ENCODE data around the gene TSPAN9.

TSPAN9 gene

DNA sequence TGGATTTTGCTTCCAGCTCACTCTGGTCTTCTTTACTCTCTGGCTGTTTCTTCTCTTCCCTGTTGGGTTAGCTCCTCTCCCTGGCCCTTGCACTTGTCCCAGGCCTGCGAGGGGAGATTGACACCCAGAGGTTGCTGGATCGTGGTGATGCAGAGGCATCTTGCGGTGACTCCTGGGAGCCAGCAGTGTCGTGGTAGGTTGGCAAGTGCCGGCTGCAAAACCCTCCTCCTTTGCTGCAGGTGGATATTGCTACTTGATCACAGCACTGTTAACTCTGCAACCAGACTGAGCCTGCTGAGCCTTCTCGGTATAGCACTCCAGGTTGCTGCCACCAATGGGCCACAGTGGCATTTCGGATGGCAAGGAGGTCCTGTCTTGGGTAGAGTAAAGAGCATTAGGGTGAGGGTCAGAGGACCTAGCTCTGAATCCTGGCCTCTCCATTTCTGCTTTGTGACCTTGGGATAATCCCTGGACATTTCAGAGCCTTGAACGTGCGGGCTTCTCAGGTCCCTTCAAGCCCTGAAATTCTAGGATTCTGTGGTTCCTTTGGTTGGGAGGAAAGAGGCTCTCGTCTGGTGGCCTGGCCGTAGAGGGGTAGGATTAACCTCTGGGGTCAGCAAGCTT is 87.4 kb downstream of the TSPAN9 start:
- DNase-seq (ENCODE audit: low read depth in 2 of 2), result no peak

DNA sequence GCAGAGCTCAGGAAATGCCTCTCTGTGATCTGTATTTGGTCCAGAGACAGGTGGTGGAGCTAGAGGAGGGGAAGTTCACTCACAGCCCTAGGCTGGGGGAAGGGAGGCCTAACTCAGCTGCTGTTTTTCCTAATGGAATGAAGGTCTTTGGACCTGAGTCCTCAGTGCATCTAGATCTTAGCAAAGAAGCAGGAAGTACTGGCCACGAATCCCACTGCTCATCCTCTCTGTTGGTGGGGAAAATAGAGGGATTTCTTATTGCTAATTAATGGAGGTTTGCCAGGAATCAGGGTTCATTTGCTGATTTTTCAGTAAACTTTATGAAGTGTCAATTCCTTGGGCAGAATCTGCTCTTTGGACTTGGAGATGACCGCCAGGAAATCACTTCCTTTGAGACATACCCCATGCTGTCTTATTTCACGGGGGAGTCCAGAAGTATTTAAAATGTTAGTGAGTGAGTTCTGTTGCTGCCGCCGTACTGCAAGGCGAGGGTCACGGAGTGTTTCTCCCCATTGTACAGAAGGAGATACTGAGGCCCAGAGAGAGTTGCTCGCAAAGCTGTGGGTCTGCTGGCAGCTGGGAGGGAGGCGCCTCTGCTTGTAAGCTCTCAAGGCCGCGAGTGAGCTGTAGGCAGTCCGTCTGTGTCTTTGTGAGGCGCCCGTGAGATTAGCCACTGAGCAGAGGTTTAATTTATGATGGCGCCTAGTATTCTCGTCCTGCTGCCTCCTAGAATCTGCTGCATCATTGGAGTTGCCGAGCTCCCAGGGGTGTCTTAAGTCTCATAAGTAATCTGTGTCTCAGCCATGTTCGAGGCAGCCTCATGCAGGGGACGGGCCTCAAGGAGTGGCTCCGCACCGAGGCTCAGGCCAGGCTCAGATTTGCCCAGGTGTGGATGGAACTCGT is 88.2 kb downstream of the TSPAN9 start:
- DNase-seq (ENCODE audit: low read depth in 2 of 2), result no peak

DNA sequence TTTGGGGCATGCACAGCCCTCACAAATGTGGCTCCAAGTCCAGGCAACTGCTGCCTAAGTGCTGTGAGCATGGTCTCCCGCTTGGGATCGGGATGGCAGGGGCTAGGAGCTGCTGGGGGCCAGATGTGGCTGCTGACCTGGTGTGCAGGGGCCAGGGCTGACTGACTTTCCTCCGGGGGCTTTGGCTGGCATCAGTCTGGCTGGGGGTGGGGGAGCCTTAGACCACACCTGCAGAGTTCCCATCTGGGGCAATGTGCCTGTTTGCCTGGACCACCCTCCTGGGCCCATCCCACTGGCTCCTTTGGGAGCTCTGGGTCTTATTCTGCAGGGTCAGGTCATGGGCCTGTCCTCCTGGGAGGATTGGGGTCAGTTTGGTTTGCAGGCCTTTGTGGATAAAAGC is 90.5 kb downstream of the TSPAN9 start:
- DNase-seq (ENCODE audit: low read depth in 2 of 2), result no peak

DNA sequence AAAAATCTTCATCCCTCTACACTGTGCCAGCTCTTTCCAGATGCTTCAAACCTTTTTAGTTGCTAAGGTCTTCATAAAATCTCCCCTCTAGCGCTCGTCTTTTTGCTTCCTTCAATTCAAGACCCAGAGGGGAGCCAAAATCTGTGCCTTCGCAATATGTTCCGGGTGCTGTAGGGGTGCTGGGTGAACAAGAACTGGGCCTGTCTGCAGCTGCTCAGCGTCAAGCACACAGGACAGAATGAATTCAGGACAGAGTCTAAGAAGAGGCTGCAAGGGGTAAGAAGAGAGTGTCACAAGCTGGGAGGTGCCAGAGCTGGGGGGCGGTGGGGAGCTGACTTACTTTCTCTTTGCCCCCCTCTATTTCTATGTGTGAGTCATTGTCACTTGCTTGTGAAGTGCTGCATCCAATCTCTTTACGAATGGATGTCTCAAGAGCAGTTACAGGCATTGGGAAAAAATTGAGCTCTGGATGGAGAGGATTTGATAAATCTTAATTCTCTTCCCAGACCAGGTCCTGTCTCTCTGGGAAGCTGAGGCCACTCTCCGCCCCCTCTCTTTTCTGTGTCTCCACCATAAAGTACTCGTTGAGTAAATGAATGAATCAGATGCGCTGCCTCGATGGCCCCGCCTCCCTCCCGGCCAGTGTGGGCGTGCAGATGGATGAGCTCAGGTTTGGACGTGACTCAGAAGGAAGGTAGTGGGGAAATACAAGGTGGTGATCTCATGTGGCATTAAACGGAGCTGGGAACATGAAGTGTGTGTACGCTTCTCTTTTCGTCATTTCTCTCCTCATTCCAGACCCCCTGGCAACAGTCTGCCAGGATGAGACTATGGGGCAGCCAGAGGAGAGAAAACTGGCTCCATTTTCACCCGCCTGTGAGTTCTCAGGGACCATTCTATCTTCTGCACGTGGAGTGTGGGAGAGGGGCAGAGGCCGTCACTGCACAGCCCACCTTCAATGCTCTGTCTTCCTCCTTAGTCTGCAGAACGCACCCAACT is 91.3 kb downstream of the TSPAN9 start:
- peak; percentile 39 to 59 for DNase-seq (ENCODE audit: low read depth in 2 of 2)

DNA sequence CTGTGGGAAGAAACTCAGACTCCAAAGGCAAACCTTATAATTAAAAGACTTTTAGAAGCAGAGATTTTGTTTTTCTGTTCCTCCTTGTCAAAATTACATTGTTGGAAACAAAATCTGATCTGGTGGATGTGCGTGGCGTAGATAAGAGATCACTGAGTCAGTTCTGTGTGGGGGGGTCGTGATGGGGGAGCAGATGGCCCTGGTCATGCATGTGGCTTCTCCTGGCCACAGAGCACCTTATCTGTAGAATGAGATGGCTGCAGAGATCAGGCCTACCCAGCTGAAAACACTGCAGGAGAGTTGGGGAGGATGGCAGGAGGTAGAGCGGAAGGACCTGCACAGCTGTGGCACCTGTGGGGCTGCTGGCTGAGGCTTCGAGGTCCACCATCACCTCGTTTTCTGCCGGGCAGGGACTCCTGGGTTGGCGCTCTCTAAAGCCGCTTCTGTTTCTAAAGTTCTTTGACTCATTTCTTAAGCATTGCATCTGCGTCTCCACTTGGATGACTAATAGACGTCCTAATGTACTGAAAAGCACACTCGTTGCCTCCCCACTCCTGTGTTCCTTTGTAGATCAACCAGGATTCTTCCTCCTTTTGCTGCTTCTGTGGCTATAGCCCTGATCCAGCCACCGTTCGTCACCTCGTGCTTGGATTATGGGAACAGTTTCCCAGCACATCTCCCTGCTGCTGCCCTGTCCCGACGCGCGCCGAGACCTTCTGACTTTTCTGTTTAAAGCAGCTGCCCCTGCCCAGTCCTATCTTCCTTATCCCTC is 93.4 kb downstream of the TSPAN9 start:
- no peak for DNase-seq (ENCODE audit: low read depth in 2 of 2)

DNA sequence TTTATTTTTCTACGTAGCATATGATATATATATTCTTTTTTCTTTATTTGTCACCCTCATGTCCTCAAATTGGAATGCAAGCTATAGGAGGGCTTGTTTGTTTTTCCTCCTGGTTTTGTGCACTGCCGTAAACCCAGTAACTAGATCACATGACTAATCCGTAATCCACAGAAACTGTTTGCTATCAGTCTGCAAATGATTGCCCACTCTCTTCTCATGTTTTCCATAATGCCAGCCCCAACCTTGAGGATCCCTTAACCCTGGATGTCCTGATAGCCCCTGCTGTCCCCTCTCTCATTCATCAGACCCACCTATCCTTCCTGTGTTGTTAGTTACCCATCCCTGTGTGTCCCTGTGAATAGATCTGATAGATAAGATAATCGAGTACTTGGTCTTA is 94.0 kb downstream of the TSPAN9 start:
- no peak for DNase-seq (ENCODE audit: low read depth in 2 of 2)

DNA sequence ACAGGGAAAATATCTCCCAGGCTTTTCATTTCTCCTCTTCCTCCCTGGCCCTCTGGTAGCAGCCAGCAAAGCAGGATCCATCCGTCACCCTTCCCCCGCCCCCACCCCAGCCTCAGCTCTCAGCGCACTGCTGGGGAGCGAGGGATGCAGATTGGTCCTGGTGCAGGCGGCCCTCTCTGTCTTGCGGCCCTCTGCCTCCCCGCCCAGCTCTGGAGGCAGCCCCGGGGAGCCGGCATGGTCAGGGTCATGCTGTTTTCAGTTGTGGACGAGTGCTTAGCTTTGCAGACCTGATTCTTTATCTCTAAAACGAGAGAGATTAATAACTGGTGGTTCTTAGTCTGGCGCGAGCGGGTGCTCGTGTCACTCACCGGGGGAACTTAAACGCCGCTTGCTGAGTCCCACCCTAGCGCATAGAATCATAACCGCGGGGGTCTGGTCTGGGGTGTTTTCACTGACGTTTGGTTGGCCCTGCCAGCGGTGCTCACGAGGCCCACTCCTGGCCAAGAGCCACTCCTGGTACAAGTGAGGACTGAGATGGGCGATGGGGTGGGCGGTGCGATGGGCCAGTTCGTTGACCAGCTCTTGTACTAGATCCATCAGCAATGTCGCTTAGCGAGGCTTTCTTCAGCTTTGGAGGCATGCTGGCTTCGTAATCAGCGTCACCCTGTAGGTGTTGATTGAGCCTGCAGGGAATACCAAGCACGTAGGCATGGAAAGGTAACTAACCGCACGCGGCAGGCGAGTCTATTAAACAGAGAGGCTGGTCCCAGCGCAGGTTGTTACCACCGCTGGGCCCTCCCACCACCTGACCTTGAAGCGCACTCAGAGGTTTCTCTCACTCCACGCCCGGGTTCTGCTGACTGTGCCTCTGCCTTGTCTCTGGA is 95.2 kb downstream of the TSPAN9 start:
- no peak for DNase-seq (ENCODE audit: low read depth in 2 of 2)

DNA sequence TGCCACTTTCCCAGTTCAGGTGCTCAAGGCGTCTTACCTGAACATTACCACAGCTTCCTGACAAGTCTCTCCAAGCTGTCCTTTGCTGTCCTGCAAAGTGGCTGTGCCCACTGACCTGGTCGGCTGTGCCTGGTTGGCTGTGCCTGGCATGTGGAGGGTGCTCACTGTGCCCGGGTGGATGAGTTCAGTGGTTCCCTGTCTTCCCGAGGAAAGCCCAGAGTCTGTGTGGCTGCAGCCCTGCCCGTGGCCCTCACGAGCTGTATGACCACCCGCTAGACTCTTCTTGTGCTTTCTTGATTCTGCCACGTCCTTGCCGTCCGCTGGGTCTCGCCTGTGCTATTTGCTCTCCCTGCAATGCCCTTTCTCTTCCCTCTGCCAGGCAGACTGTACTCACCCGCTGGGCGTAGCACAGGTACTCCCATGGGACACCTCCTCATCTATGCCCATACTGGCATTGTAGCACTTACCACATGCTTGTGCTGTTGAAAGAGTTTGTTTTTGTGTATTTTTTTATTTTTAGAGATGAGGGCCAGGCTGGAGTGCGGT is 95.9 kb downstream of the TSPAN9 start:
- DNase-seq (ENCODE audit: low read depth in 2 of 2), result no peak

DNA sequence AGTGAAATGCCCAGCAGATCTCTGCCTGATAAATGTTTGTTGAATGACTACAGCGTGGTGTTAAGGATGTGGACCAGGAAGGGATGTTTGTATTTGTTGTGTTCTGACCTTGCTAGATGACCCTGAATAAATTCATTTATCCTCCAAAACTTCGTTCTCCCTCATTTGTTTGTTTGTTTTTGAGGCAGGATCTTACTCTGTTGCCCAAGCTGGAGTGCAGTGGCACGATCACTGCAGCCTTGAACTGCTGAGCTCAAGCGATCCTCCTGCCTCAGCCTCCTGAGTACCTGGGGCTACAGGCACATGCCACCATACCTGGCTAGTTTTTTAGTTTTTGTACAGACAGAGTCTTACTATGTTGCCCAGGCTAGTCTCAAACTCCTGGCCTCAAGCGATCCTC is 96.7 kb downstream of the TSPAN9 start:
- DNase-seq (ENCODE audit: low read depth in 2 of 2), result no peak

DNA sequence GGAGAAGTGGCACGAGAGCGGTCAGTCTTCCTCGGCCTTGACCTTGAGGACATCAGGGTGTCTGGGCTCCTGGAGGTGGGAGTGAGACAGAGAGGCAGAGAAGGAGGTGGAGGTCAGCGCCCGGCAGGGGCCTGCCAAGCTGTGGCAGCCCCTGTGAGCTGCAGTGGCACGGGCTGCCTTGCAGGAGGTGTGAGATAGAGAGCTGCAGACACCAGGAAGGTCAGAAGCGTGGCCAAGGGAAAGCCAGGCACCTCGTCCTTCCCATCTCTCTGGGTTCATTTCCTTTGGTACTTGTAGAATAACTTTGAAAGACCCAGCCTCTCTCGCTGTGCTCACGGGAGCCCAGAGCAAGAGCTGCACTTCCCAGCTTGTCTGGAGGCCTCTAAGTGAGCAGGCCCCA is 98.1 kb downstream of the TSPAN9 start:
- no peak for DNase-seq (ENCODE audit: low read depth in 2 of 2)

DNA sequence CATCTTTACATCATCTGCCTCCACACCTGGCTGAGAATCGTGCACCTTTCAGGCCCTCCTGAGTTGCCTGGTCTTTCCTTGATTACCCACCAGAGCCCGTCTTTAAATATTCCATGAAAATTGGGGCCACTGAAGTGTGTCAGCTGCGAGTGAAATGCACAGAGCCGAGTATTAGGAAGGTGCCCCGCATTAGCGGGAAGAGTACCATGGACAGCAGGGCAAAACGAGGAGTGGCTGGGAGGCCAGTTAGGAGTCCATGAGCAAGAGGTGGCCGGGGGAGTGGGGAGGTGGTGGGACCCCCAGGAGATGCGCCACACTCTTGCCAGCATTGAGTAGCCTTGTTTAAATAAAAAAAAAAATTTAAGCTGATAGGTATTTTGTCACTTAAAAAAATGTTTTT is 99.6 kb downstream of the TSPAN9 start:
- no peak for DNase-seq (ENCODE audit: low read depth in 2 of 2)

DNA sequence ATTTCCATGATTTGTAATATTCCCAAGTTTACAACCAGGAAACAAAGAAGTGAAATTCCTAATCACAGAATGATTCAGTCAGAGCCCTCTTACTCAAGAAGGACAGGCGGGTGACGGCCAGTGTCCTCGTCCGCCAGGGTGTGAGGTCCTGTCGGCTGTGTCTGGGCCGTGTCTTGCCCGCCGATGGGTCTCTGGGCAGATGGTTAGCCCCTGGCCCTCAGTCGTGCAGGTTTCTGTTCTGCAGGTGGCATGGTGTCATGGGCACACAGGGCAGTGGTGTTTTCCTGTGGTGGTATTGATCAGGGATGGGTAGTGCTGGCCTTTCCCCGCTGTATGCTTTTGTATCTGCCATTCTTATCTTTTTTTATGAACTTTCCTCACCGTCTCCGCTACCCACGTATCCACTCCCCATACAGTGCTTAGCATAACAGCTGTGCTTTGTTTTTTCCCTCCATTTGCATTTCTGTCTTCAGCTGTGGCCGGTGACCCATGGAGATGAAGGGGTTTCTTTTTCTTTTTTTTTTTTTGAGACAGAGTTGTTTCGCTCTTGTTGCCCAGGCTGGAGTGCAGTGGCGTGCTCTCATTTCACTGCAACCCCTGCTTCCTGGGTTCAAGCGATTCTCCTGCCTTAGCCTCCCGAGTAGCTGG is 100.7 kb downstream of the TSPAN9 start:
- no peak for DNase-seq (ENCODE audit: low read depth in 2 of 2)

DNA sequence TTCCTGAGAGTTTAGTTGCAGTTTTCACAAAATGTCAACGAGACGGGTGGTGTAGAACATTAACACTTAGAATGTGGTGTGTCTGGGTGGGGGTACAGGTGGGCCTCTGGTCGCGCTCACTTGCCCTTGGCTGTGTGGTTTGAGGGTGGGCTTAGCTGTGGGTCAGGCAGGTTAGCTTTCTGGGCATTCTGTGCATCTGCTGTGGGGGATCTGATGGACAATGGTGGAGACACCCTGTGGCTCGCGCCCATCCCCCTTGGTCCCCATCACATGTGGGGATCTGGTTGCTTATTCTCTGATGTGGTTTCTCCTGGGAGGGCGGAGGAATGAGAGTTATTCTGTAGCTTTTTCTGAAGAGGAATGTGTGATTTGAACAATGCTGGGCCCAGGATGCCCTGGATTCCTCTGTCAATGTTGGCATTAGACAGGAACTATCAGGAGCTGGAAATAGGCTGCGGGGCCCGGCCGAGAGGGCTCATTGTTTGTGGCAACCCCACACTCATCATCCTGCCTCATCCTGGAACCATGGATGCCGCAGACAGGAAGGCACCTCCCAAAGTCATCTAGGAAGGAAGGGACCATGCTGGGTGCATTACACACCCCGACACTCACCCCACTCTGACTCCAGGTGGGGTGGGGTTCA is 101.6 kb downstream of the TSPAN9 start:
- DNase-seq (ENCODE audit: low read depth in 2 of 2), result no peak

DNA sequence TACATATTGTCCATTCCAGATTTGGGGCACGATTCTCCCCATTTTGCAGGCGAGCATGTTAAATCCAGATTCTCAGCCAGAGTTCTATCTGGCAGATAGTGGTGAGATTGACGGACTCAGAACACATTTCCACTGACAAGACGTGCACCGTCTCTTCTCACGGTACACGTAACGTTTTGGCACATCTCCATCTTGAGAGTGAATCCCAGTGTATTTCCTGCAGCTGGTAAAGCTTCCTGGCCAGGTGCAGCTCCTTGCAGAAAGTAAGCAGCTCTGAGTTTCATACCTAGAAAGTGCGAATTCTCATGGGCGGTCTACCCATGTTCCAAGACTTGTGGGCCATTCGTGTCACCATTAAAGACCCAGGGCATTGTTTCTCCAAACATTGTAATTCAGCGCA is 102.6 kb downstream of the TSPAN9 start:
- DNase-seq (ENCODE audit: low read depth in 2 of 2), result no peak

DNA sequence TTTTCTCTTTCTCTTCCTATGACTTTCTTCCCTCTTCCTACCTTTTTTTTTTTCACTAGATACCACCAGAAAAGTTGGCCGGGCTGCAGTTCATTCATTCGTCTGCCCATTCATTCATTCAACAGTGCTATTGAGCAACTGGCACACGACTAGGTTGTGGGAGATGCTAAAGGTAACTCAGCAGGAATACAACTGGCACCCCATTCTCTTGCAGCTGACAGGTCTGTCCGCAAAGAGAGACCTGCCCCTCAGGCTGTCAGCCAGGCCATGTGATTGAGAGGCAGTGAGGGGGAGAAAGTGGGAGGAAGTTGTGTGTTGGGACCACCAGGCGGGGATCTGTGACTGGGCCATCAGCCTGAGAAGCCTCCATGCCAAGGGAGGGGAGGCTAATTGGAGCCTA is 105.2 kb downstream of the TSPAN9 start:
- no peak for DNase-seq (ENCODE audit: low read depth in 2 of 2)

DNA sequence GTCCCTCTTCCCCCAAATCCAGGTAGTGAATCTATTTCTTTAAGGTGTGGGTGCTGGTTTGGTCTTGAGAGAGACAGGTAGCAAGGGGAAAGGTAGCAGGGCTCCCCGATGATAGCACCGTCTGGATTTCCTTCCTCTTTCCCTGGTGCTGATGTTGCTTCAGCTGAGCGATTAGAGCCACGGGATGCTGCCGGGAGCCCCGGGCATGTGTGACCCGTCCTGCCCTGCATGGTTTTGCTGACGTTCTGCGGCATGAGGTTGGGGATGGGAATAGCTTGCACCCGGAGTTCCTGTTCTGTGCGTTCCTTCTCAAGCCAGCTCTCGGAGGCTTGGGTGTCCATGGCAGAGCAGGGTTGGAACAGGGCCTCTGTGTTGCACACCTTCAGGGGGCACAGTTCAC is 107.3 kb downstream of the TSPAN9 start:
- no peak for DNase-seq (ENCODE audit: low read depth in 2 of 2)

DNA sequence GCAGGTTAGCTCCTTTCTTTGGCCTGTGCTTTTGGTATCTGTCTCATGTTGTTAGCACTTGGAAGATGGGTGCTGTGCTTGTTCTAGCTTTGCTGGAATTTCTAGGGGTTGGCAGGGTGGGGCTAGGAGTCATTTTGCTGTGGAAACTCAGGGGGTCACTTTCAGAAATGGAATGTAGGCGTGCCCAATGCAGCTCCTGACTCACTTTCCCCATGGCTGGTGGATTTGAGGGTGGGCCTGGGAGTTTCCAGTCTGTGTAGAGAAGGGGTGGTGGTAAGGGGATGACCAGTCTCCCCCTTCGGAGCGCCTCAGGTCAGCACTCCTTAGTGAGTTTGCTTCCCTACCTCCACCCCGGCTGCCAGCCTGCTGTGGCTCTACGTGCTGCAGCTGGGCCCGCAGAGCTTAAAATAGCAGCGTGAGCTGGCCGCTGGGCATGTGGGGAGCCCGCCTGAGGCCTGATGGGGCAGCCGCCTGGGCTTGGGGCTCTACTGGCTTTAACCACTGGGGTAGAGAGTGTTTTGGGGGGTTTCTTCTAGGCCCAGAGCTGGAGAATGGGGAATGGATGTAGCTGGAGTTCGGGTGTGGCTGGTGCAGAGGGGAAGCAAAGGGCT is 108.2 kb downstream of the TSPAN9 start:
- no peak for DNase-seq (ENCODE audit: low read depth in 2 of 2)

DNA sequence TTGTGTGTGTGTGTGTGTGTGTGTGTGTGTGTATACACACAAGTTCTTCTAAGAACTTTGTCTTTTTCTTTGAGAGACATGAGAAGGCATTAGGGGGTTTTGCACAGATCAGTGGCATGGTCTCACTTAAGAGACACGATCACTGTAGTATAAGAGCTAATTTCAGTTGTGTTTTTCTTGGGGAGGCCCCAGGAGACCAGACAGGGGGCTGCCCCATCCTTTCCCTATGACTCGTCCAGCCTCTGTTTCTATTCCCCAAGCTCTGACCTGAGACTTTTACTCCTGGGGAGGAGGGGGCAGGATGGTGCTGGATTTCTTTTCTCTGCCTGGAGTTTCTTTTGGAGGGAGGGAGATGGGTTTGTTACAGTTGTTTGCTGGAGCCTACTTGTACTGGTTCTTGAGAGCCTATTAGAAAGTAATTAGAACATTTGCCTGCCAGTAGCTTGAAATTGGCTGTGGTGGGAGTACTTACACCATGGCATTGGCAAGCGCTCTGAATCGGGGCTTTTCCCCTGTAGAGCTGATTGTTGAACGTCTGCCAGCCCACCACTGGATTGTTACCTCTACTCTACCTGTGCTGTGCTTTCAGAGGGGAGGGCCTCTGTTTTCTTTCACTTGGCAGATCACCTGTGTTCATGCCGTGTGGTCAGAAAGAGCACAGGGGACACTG is 109.5 kb downstream of the TSPAN9 start:
- no peak for DNase-seq (ENCODE audit: low read depth in 2 of 2)

Data from stimulated activated CD8-positive, alpha-beta memory T cell treated with anti-CD3 and anti-CD28 coated beads, Interleukin-2, amount 100 ng/mL, for 48 hours (primary cell).